ENCODE results near the gene DESI1. TPM values are rescaled to one million over a fixed set of nuclear protein-coding genes. Genes with fewer than 3 reads are reported as not detected.
"Not testable (repeated sequence)": the region's sequence is repeated elsewhere in the genome, so short reads cannot be mapped to it uniquely, and the experiment has no call there.

DESI1 gene
- polyA plus RNA-seq, 3 donors from 2014 or later = 10.4 to 18.6 (median 11.4) TPM

GRCh38 chr22:41593336-41593960 is 27.4 kb downstream of the DESI1 start:
- not testable (repeated sequence) for H3K4me3 Mint-ChIP-seq, H3K9me3 Mint-ChIP-seq, H3K36me3 Mint-ChIP-seq, H3K27ac Mint-ChIP-seq, DNase-seq
- H3K27me3 Mint-ChIP-seq (ENCODE audit: low read depth in 3 of 3) = peaks cover 6 to 12% (median 6%) of the 10 kb centered on the region in 3 donors
- H3K4me1 Mint-ChIP-seq = peaks cover 14 to 16% of the 10 kb centered on the region in 2 donors

- H3K27me3 Mint-ChIP-seq (ENCODE audit: low read depth in 3 of 3) = peaks cover 3 to 6% (median 5%) of the 10 kb centered on the region in 3 donors
- H3K36me3 Mint-ChIP-seq = no peaks in the 10 kb centered on the region
- peaks cover 15 to 16% of the 10 kb centered on the region in 2 donors for H3K4me1 Mint-ChIP-seq
- H3K9me3 Mint-ChIP-seq = no peaks in the 10 kb centered on the region
- DNase-seq = peak; percentile 100
- peak within 1 kb of the TSS; percentile 87 to 90 (median 90) for H3K4me3 Mint-ChIP-seq
- peak within 1 kb of the TSS; percentile 57 to 85 (median 76) for H3K27ac Mint-ChIP-seq
These were observed 31.2 kb downstream of the DESI1 start, which contains the start of gene PMM1 for GRCh38 chr22:41589391-41590241. TSS of gene PMM1 (minus strand) at chr22:41589840. CDS start at chr22:41589805, 35 bp downstream.

GRCh38 chr22:41587347-41587723 is 33.5 kb downstream of the DESI1 start:
- Mint-ChIP-seq H3K36me3 (peaks cover 5 to 8% (median 7%) of the 10 kb centered on the region in 3 donors), H3K9me3 (no peaks in the 10 kb centered on the region), H3K4me3 (peak overlapping the region in 2 of 5 donors; percentile 7 to 46), H3K4me1 (peaks cover 15 to 16% of the 10 kb centered on the region in 2 donors), H3K27me3 (ENCODE audit: low read depth in 3 of 3) (peaks cover 3 to 6% (median 5%) of the 10 kb centered on the region in 3 donors), H3K27ac (no peak overlapping the region)
- DNase-seq = no peak

- Mint-ChIP-seq H3K36me3 (peaks cover 5 to 10% (median 8%) of the 10 kb centered on the region in 3 donors), H3K27ac (peak overlapping the region in 2 of 6 donors; percentile 25 to 27), H3K4me1 (peaks cover 15 to 16% of the 10 kb centered on the region in 2 donors), H3K9me3 (no peaks in the 10 kb centered on the region), H3K4me3 (no peak overlapping the region), H3K27me3 (ENCODE audit: low read depth in 3 of 3) (peaks cover 3 to 6% (median 5%) of the 10 kb centered on the region in 3 donors)
- no peak for DNase-seq
These were observed 34.9 kb downstream of the DESI1 start for GRCh38 chr22:41585898-41586297.

- no peaks in the 10 kb centered on the region for H3K9me3 Mint-ChIP-seq
These were observed 36.0 kb downstream of the DESI1 start for GRCh38 chr22:41584881-41585280.

GRCh38 chr22:41582694-41583093 is 38.1 kb downstream of the DESI1 start:
- Mint-ChIP-seq H3K27ac (peak overlapping the region in 1 of 6 donors; percentile 41), H3K4me3 (peak overlapping the region in 1 of 5 donors; percentile 10), H3K36me3 (peaks cover 5 to 10% (median 8%) of the 10 kb centered on the region in 3 donors), H3K27me3 (ENCODE audit: low read depth in 3 of 3) (peaks cover 0 to 3% (median 1%) of the 10 kb centered on the region in 3 donors), H3K9me3 (no peaks in the 10 kb centered on the region), H3K4me1 (peaks cover 0 to under 1% of the 10 kb centered on the region in 2 donors)
- no peak for DNase-seq

More at GRCh38 chr22:41584881-41585280, 36.0 kb downstream of the DESI1 start:
- DNase-seq = no peak
- H3K27ac Mint-ChIP-seq = no peak overlapping the region
- peaks cover 5 to 10% (median 8%) of the 10 kb centered on the region in 3 donors for H3K36me3 Mint-ChIP-seq
- peaks cover 12 to 13% of the 10 kb centered on the region in 2 donors for H3K4me1 Mint-ChIP-seq
- H3K4me3 Mint-ChIP-seq = no peak overlapping the region
- peaks cover 0 to 5% (median 1%) of the 10 kb centered on the region in 3 donors for H3K27me3 Mint-ChIP-seq (ENCODE audit: low read depth in 3 of 3)

- Mint-ChIP-seq H3K36me3 (peaks cover 5 to 10% (median 8%) of the 10 kb centered on the region in 3 donors), H3K4me3 (no peak overlapping the region), H3K27ac (no peak overlapping the region)
These were observed 40.9 kb downstream of the DESI1 start for GRCh38 chr22:41579997-41580355.

GRCh38 chr22:41579297-41579996 is 41.4 kb downstream of the DESI1 start:
- Mint-ChIP-seq H3K27me3 (ENCODE audit: low read depth in 3 of 3) (peaks cover 0 to 4% (median 1%) of the 10 kb centered on the region in 3 donors), H3K27ac (no peak overlapping the region), H3K9me3 (no peaks in the 10 kb centered on the region), H3K4me3 (no peak overlapping the region), H3K4me1 (no peaks in the 10 kb centered on the region), H3K36me3 (peaks cover 5 to 9% (median 8%) of the 10 kb centered on the region in 3 donors)
- no peak for DNase-seq

More at GRCh38 chr22:41579997-41580355, 40.9 kb downstream of the DESI1 start:
- Mint-ChIP-seq H3K4me1 (no peaks in the 10 kb centered on the region), H3K27me3 (ENCODE audit: low read depth in 3 of 3) (peaks cover 0 to 4% (median 1%) of the 10 kb centered on the region in 3 donors), H3K9me3 (no peaks in the 10 kb centered on the region)
- DNase-seq = no peak

- H3K4me3 Mint-ChIP-seq = no peak overlapping the region
- H3K27ac Mint-ChIP-seq = peak overlapping the region in 1 of 6 donors; percentile 21
- no peaks in the 10 kb centered on the region for H3K4me1 Mint-ChIP-seq
- H3K9me3 Mint-ChIP-seq = no peaks in the 10 kb centered on the region
- peaks cover 5 to 8% (median 7%) of the 10 kb centered on the region in 3 donors for H3K36me3 Mint-ChIP-seq
- H3K27me3 Mint-ChIP-seq (ENCODE audit: low read depth in 3 of 3) = peaks cover 0 to 4% (median 1%) of the 10 kb centered on the region in 3 donors
- DNase-seq = no peak
These were observed 42.0 kb downstream of the DESI1 start for GRCh38 chr22:41578818-41579217.

- peaks cover 0 to 4% (median 1%) of the 10 kb centered on the region in 3 donors for H3K27me3 Mint-ChIP-seq (ENCODE audit: low read depth in 3 of 3)
- DNase-seq = no peak
- peak overlapping the region in 1 of 6 donors; percentile 28 for H3K27ac Mint-ChIP-seq
- H3K4me1 Mint-ChIP-seq = no peaks in the 10 kb centered on the region
- H3K9me3 Mint-ChIP-seq = no peaks in the 10 kb centered on the region
- no peak overlapping the region for H3K4me3 Mint-ChIP-seq
- peaks cover 0 to 8% (median 7%) of the 10 kb centered on the region in 3 donors for H3K36me3 Mint-ChIP-seq
These were observed 42.7 kb downstream of the DESI1 start for GRCh38 chr22:41578114-41578513.

- H3K4me1 Mint-ChIP-seq = no peaks in the 10 kb centered on the region
- peaks cover 0 to 4% (median 1%) of the 10 kb centered on the region in 3 donors for H3K27me3 Mint-ChIP-seq (ENCODE audit: low read depth in 3 of 3)
- DNase-seq = peak; percentile 27
- peak overlapping the region in 1 of 6 donors; percentile 7 for H3K27ac Mint-ChIP-seq
- no peak overlapping the region for H3K4me3 Mint-ChIP-seq
- no peaks in the 10 kb centered on the region for H3K36me3 Mint-ChIP-seq
- no peaks in the 10 kb centered on the region for H3K9me3 Mint-ChIP-seq
These were observed 44.0 kb downstream of the DESI1 start for GRCh38 chr22:41576877-41577276.

- Mint-ChIP-seq H3K4me1 (no peaks in the 10 kb centered on the region), H3K9me3 (no peaks in the 10 kb centered on the region), H3K36me3 (no peaks in the 10 kb centered on the region), H3K27me3 (ENCODE audit: low read depth in 3 of 3) (peaks cover 0 to 4% (median 1%) of the 10 kb centered on the region in 3 donors), H3K27ac (no peak overlapping the region), H3K4me3 (no peak overlapping the region)
- no peak for DNase-seq
These were observed 45.3 kb downstream of the DESI1 start for GRCh38 chr22:41575533-41575932.

- no peaks in the 10 kb centered on the region for H3K4me1 Mint-ChIP-seq
- H3K36me3 Mint-ChIP-seq = no peaks in the 10 kb centered on the region
- no peaks in the 10 kb centered on the region for H3K9me3 Mint-ChIP-seq
- peaks cover 0 to 4% (median 3%) of the 10 kb centered on the region in 3 donors for H3K27me3 Mint-ChIP-seq (ENCODE audit: low read depth in 3 of 3)
- no peak for DNase-seq
- no peak overlapping the region for H3K4me3 Mint-ChIP-seq
- no peak overlapping the region for H3K27ac Mint-ChIP-seq
These were observed 45.9 kb downstream of the DESI1 start for GRCh38 chr22:41574847-41575381.

Data from immature natural killer cell (primary cell).